Neural progenitor cell (in vitro differentiated cells): Measurements from ENCODE around the gene TTC6. TPM values are rescaled to one million over a fixed set of nuclear protein-coding genes. Genes with fewer than 3 reads are reported as not detected.

Experiments
- DNase-seq: peaks from one replicate; pipeline ENCODE4 v3.0.0-alpha.2; 2016; ENCODE audit warnings: low spot score
- H2AFZ ChIP-seq: fragments of 200-600 bp; sonication (generic); replicated peaks from 2 replicates; pipeline ENCODE4 v1.6.1; 2016; ENCODE audit warnings: antibody characterized with exemption
- H3F3A ChIP-seq: fragments of 200-600 bp; sonication (generic); 2 replicates; pipeline ENCODE4 v1.6.1; 2016; ENCODE audit warnings: antibody characterized with exemption, low read depth
- H3K27ac ChIP-seq: fragments of 200-600 bp; sonication (generic); 2 replicates; pipeline ENCODE4 v1.5.1; 2016; ENCODE audit warnings: mild to moderate bottlenecking
- H3K27me3 ChIP-seq: fragments of 200-600 bp; sonication (generic); 2 replicates; pipeline ENCODE4 v1.6.1; 2016; ENCODE audit warnings: mild to moderate bottlenecking, moderate library complexity
- H3K36me3 ChIP-seq: fragments of 200-600 bp; sonication (generic); 2 replicates; pipeline ENCODE4 v1.5.1; 2016
- H3K4me1 ChIP-seq: fragments of 200-600 bp; sonication (generic); 2 replicates; pipeline ENCODE4 v1.6.1; 2016; ENCODE audit warnings: mixed run types
- H3K4me2 ChIP-seq: fragments of 200-600 bp; sonication (generic); 2 replicates; pipeline ENCODE4 v1.6.1; 2016
- H3K4me3 ChIP-seq: fragments of 200-600 bp; sonication (generic); 2 replicates; pipeline ENCODE4 v1.5.1; 2016
- H3K79me2 ChIP-seq: fragments of 200-600 bp; sonication (generic); 2 replicates; pipeline ENCODE4 v1.6.1; 2016; ENCODE audit warnings: low read depth
- H3K9ac ChIP-seq: fragments of 200-600 bp; sonication (generic); 2 replicates; pipeline ENCODE4 v1.6.1; 2016
- H3K9me3 ChIP-seq: fragments of 200-600 bp; sonication (generic); 2 replicates; pipeline ENCODE4 v1.5.1; 2016; ENCODE audit warnings: low read depth
- H4K20me1 ChIP-seq: fragments of 200-600 bp; sonication (generic); 2 replicates; pipeline ENCODE4 v1.6.1; 2016; ENCODE audit warnings: low read depth
- H3K27ac Mint-ChIP-seq: 3 replicates; pipeline ENCODE4 v1.8.0; 2021; ENCODE audit warnings: mixed read lengths
- H3K27me3 Mint-ChIP-seq: 2 replicates; pipeline ENCODE4 v1.8.0; 2022; ENCODE audit warnings: low read depth, mild to moderate bottlenecking, inconsistent platforms, moderate library complexity, mixed read lengths; ENCODE audit not compliant: insufficient read depth
- H3K36me3 Mint-ChIP-seq: 3 replicates; pipeline ENCODE4 v1.8.0; 2021; ENCODE audit warnings: mixed read lengths
- H3K4me1 Mint-ChIP-seq: 3 replicates; pipeline ENCODE4 v1.8.0; 2021; ENCODE audit warnings: mixed read lengths
- H3K4me3 Mint-ChIP-seq: 3 replicates; pipeline ENCODE4 v1.8.0; 2021; ENCODE audit warnings: mild to moderate bottlenecking, moderate library complexity, mixed read lengths
- H3K9me3 Mint-ChIP-seq: 3 replicates; pipeline ENCODE4 v1.8.0; 2020; ENCODE audit warnings: mixed read lengths
- CTCF ChIP-seq: fragments of 200-600 bp; sonication (generic); IDR thresholded peaks from 2 replicates; pipeline ENCODE4 v1.5.1; 2017; ENCODE audit warnings: antibody characterized with exemption, mild to moderate bottlenecking
- EZH2 ChIP-seq: fragments of 200-600 bp; sonication (generic); IDR thresholded peaks from 2 replicates; pipeline ENCODE4 v1.6.1; 2017; ENCODE audit warnings: antibody characterized with exemption, mild to moderate bottlenecking, moderate library complexity
- EZH2phosphoT487 ChIP-seq: fragments of 200-600 bp; sonication (generic); IDR thresholded peaks from 2 replicates; pipeline ENCODE4 v1.6.1; 2017; ENCODE audit warnings: antibody characterized with exemption
- total RNA-seq: library from RNA; depleted of rRNA; stranded (reverse); fragments of >200 nt; gene quantifications from 2 replicates; pipeline ENCODE4 v1.2.3, GENCODE V29; 2015; ENCODE audit warnings: low replicate concordance

The TTC6 gene
- total RNA-seq, 1 donor from 2014 or later: 2.6 TPM

GRCh38 chr14:37610945-37611523 is 15.6 kb downstream of the TTC6 start:
- Mint-ChIP-seq H3K4me1 (no peaks in the 10 kb centered on the region), H3K9me3 (peaks cover 23% of the 10 kb centered on the region), H3K27ac (no peak overlapping the region), H3K4me3 (no peak overlapping the region), H3K36me3 (no peaks in the 10 kb centered on the region), H3K27me3 (peaks cover 5% of the 10 kb centered on the region)
- no peaks in the 10 kb centered on the region for H3K36me3 ChIP-seq
- H3K4me3 ChIP-seq: no peak overlapping the region
- peaks cover 6% of the 10 kb centered on the region for H3K9me3 ChIP-seq
- no peaks in the 10 kb centered on the region for H3F3A ChIP-seq
- peaks cover 43% of the 10 kb centered on the region for H3K27me3 ChIP-seq
- no peaks in the 10 kb centered on the region for H4K20me1 ChIP-seq
- TF ChIP-seq CTCF (no peak), EZH2 (no peak), EZH2phosphoT487 (no peak)
- H2AFZ ChIP-seq: no peak overlapping the region
- no peaks in the 10 kb centered on the region for H3K79me2 ChIP-seq
- H3K9ac ChIP-seq: no peak overlapping the region
- H3K27ac ChIP-seq: no peak overlapping the region
- DNase-seq: no peak
- H3K4me1 ChIP-seq: no peaks in the 10 kb centered on the region
- H3K4me2 ChIP-seq: no peak overlapping the region

- H3K36me3 Mint-ChIP-seq: no peaks in the 10 kb centered on the region
- Histone ChIP-seq H3K36me3 (no peaks in the 10 kb centered on the region), H3K9me3 (peaks cover 6% of the 10 kb centered on the region), H3K27me3 (peaks cover 14% of the 10 kb centered on the region), H3K4me2 (no peak overlapping the region), H3F3A (no peaks in the 10 kb centered on the region), H3K4me3 (no peak overlapping the region), H3K79me2 (no peaks in the 10 kb centered on the region), H4K20me1 (no peaks in the 10 kb centered on the region), H2AFZ (no peak overlapping the region), H3K27ac (no peak overlapping the region), H3K9ac (no peak overlapping the region), H3K4me1 (no peaks in the 10 kb centered on the region)
- no peak overlapping the region for H3K4me3 Mint-ChIP-seq
- no peak for DNase-seq
- peaks cover 27% of the 10 kb centered on the region for H3K9me3 Mint-ChIP-seq
- H3K27me3 Mint-ChIP-seq: peaks cover 8% of the 10 kb centered on the region
- H3K4me1 Mint-ChIP-seq: no peaks in the 10 kb centered on the region
- TF ChIP-seq CTCF: no peak
- TF ChIP-seq EZH2: no peak
- TF ChIP-seq EZH2phosphoT487: no peak
- no peak overlapping the region for H3K27ac Mint-ChIP-seq
Observed at GRCh38 chr14:37615582-37616289, 20.3 kb downstream of the TTC6 start.

GRCh38 chr14:37616853-37617252 is 21.4 kb downstream of the TTC6 start:
- H3K36me3 Mint-ChIP-seq: no peaks in the 10 kb centered on the region
- H3K79me2 ChIP-seq: no peaks in the 10 kb centered on the region
- peaks cover 13% of the 10 kb centered on the region for H3K27me3 Mint-ChIP-seq

More at GRCh38 chr14:37616853-37617252, 21.4 kb downstream of the TTC6 start:
- no peak for DNase-seq
- H3K36me3 ChIP-seq: no peaks in the 10 kb centered on the region
- H3K4me3 ChIP-seq: no peak overlapping the region
- no peaks in the 10 kb centered on the region for H3K4me1 ChIP-seq
- no peak overlapping the region for H3K27ac ChIP-seq
- no peak overlapping the region for H3K4me2 ChIP-seq
- no peaks in the 10 kb centered on the region for H3F3A ChIP-seq
- TF ChIP-seq EZH2 (no peak), EZH2phosphoT487 (no peak), CTCF (no peak)
- peaks cover 6% of the 10 kb centered on the region for H3K4me1 Mint-ChIP-seq
- peaks cover 20% of the 10 kb centered on the region for H3K9me3 Mint-ChIP-seq
- no peak overlapping the region for H2AFZ ChIP-seq
- H4K20me1 ChIP-seq: no peaks in the 10 kb centered on the region
- no peak overlapping the region for H3K9ac ChIP-seq
- no peak overlapping the region for H3K4me3 Mint-ChIP-seq
- peaks cover 6% of the 10 kb centered on the region for H3K9me3 ChIP-seq
- H3K27me3 ChIP-seq: peaks cover 23% of the 10 kb centered on the region
- H3K27ac Mint-ChIP-seq: no peak overlapping the region
